GM21526 (cell line): ENCODE data around the gene RRAS.

Experiments used
- ATAC-seq: cut with Tn5 transposase; IDR thresholded peaks from one replicate; pipeline ENCODE4 v1.9.1; 2021; ENCODE audit warnings: moderate library complexity; ENCODE audit not compliant: unreplicated experiment, low FRiP score

Gene RRAS

DNA sequence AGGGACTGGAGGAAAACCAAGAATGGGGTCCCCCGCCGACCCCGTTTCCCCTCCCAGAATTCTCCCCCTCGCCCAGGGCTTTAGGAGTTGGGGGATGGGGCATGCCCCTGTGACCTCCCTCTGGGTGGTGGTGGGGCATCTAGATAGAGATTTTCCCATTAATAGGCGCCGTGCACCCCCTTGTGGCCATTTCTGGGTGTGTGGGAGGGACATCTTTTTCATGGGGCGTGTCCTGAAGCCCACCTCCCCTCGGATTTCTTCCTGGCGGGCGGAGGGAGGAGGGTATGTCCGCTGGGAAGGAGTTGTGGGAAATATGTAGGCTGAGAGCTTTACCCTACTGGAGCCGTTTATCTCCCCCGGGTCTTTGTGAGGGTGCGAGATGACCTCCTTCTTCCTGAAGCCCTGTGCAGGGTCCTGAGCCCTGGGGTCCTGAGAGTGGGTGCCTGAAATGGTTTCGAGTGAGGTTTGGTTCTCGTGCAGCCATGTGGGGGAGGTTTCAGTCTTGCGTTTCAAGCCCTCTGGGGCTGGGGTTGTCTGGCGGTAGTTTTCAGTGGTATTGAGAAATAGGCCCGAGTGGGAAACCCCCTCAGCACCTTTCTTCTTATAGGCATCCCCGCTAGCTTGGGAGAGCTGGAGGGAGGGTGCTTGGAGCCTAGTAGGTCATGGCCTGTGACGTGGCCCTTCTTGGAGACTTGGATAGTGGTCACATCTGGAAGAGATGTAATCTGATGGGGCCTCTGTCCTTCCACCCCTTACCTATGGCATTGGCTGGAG, 38.1 kb upstream of the RRAS start:
- ATAC-seq: no peak

DNA sequence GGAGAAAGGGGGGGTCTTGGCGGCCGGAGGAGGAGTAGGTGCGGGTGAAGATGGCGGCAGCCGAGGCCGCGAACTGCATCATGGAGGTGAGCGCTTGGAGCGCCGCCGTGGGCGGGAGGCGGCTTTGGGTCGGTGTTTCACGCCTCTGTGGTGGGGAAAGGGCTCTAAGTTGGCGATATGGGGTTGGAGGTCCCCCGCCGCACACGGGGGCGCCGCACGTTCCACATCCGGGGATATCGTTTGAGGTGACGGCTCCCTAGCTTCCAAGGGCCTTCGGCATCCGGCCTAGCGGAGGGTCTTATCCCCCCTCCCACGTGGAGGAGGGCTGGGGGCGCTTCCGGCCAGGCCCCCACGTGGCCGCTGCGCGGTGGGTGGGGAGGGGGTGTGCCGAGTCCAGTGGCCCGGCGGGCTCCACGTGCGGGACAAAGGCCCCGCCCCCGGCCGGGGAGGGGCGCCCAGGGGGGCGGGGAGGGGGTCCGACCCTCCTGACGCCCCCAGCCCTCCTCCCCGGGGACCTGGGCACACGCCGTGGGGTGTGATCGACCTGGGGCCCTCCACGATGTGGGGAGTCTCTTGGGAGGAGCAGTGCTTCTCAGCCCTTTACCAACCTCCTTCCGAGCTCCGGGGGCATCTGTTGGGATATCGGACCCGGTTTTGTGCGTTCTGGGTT, 37.4 kb upstream of the RRAS start, which contains the start of gene PRMT1:
PRMT1 (plus strand) TSS at position 41 of the 670 bp plus-strand sequence; CDS start at position 51, 10 bp downstream.
- peak; percentile 5 for ATAC-seq

DNA sequence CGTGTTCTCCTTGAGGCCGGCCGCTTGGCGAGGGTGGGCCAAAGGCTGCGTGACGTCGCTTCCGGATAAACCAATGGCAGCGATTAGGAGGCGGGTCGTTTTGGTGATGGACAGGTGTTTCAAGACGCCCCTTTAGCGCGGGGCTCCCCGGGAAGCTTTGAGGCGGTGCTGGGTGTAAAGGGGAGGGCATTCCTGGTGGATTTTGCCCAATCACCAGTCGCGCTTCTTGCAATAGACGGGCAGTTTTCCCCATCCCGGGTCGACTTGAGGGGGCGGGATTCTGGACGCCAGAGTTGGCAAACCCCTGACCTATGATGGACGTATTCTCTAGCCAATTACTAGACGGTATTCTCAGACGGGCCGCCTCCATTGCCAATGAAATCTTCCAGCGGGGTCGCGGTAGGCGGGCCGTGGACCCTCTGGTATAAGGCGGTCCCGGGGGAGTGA, 36.9 kb upstream of the RRAS start:
- ATAC-seq: peak; percentile 61

DNA sequence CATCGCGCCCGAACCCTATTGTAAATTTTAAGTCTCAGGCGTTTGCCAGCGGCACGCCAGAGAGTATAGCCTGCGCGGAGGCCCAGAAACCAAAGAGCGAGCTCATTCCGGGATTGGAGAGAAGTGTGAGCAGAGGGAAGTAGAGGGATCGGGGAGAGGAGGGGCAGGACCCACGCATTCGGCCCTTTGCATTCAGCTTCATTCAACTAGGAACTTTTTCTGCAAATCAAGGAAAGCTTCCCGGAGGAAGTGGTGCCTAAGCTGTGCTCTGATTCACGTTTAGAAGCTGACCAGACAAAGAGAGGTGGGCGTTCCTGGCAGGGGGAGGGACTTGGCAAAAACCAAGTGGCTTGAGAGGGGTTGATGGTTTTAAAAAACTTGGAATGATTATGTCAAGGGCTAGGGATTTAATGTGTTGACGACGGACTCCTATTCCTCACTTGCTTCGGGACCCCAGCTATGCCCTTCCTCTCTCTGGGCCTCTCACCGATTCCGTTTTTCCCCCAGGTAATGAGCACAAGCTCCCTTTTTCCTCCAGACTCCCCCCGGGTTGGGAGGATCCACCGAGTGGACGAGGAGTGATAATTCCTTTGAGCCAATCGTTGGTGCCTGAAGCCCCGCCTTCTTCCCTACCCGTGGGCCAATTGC, 36.3 kb upstream of the RRAS start:
- ATAC-seq: peak; percentile 24

DNA sequence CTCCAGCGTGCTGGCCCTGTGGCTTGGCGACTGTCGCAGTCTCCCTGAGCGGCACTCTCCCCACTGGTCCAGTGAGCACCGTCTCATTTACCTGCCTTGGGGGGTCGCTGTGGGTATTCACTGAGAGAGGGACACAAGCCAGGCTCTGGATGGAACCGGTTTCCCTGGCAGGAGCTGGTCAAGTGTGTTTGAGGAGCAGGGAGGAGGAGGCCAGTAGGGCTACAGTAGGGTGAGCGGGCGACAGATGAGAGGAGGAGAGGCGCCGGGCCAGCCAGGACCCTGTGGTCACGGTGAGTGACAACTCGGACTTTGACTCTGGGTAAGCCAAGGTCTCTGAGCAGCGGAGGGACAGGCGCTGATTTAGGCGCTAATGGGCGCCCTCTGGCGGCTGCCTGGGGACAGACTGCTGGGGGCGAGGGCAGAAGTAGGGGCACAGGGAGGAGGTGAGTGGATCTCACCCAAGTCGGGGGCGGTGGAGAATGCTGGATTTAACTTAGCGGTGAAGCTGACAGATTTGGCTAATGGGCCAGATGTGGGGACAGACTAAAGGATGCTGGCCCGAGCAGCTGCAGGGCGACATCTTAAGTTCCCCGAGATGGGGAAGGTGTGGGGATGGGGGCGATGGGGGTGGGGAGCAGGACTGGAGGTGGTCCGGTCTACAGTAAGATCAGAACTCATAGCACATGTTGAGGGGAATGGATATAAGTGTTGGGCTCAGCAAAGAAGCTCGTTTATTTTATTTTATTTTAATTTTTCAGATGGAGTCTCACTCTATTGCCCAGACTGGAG, 32.4 kb upstream of the RRAS start:
- ATAC-seq: no peak

DNA sequence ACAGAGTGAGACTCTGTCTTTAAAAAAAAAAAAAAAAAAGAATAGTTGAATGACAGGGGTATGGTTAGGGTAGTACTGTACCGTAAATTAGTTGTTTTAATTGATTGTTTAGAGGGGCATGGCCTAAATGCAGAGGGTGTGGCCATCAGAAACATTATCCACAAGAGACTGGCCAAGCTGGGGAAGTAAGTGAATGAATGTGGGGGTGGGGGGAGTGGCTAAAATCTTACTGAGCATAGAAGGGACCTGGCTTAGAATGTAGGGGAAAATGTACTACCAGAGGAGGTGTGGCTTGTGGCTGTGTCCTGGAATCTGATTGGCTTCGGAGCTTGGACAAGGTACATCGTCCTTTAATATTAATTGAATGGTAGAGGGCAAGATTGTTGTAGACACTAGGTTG, 29.6 kb upstream of the RRAS start:
- ATAC-seq: no peak

DNA sequence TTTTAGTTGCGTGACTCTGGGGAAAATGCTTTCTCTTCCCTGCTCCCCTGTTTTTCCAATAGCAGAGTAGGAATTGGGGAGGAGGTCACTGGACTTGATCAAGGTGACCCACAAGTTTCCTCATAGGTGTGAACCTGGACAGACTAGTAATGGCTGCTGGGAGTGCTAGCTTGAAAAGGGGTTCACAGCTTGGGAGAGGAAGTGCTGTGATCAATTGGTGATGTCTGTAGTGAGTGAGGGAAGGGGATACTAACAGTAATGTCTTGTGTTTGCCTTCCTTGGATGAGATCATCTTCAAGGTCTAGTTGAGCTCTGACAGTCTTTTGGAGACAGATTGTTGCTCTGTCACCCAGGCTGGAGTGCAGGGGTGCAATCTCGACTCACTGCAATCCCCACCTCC, 27.5 kb upstream of the RRAS start:
- ATAC-seq: no peak

DNA sequence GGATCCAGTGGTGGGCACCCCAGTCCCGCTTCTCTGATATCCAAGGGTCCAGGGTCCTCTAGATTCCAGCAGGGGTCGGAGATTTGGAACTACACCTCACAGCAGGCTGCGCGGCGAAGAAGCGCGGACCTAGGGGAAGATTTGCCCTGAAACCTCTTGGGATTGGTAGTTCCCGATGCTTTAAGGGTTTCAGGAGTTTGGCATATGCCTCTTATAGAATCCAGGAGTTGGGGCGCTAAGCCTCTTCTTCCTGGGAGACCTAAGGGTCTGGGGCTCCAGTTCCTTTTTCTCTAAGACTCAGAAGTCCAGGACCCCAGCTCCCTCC, 26.1 kb upstream of the RRAS start:
- ATAC-seq: no peak

DNA sequence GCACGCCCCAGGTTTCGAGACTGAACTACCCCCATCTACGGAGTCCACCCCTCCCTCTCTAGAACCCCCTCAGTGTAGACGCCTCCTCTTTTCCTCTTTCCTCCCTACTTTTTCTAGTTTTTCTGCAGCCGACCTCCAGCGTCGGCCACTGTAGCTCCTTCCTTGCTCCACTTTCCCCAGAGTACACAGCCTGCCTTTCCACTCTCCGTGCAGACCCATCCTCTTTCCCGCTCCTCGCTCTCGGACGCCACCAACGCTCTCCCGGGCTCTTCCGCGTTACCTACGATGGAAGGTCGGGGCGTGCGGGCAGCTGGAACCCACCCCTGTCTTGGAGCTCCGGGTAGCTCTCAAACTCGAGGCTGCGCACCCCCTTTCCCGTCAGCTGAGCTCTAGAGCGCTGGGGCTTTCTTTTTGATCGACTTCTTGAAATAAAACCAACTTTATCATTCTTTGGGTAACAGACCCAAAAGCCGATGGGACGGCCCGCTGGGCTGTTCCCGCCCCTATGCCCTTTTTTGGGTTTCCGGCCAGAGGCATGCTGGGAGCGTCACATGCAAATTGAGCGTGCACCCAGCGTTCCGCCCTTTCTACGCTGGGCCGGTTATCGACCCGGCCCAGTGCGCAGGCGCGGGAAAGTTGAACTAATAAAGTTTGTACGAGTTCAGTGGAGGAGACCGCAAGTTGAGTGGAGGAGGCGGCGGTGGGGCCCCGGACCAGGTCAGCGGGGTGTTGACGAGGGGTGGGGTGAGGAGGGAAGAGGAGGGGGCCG, 25.6 kb upstream of the RRAS start, which contains the start of the genes BCL2L12 and IRF3:
BCL2L12 (plus strand) TSS at position 583 of the 769 bp plus-strand sequence. CDS start 760 bp downstream, outside the sequence.
IRF3 (minus strand) TSS at position 507 of the 769 bp plus-strand sequence. CDS start 1,019 bp downstream, outside the sequence.
- ATAC-seq: peak; percentile 51

DNA sequence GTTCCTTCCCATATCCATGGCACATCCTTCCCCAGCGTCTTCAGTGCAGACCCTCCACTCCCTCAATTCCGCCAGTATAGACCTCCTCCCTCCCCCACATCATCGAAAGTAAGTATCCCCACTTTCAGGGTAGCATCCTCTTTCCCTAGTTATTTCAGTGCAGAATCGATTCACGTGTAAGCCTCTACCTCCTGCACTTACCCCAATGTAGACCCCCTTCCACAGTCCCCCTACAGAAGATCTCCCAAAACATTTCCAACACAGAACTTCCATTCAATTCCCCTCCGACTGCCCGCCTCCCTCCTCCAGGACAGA, 25.1 kb upstream of the RRAS start:
- ATAC-seq: no peak

DNA sequence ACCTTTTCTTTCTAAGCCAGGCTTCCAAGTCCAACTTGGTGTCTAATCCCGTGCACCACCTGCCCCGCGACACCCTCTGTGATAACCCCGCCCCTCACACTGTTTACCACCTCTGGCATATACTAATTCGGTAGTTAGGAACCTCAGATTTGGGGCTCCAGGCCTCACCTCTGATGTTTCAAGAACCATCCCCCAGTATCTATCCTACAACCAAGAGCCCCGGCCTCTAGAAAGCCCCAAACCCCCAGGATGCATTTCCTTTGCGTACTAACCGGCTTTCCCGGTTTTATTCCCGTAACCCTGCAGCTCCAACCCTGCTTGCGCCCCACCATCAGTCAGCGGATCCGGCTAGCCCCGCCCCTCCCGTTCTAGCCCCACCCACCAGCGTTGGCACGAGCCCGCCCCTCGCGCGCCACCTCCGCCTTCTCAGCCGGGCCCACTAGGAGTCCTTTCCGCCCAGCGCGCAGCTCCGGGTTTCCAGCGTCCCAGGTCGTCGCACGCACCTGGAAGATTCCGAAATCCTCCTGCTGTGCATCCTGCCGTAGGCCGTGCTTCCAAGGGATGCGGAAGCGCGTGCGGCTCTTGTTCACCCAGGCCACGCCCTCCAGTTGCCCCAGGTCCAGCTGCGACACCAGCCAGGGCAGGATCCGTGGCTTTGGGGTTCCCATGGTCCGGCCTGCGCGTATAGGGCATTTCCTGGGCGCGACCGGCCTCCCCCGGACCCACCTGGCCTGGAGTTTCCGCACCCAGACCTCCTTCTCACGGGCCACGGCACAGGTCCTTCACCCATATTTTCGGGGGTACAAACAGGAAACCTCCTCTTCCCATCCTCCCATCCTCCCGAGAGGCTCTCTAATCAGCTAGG, 24.5 kb upstream of the RRAS start:
- ATAC-seq: no peak

DNA sequence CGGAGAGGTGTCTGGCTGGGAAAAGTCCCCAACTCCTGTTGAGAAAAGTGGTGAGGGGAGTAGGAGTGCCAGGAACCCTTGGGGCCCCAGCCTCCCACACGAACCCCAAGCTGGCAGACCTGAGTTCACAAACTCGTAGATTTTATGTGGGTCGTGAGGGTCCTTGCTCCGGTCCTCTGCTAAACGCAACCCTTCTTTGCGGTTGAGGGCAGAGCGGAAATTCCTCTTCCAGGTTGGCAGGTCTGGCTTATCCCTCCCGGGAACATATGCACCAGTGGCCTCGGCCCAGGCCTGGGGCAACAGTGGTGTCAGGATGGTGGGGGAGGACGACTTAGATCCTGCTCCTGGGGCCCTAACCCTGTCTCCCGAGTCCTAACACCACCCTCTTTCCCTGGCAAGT, 23.3 kb upstream of the RRAS start:
- no peak for ATAC-seq

DNA sequence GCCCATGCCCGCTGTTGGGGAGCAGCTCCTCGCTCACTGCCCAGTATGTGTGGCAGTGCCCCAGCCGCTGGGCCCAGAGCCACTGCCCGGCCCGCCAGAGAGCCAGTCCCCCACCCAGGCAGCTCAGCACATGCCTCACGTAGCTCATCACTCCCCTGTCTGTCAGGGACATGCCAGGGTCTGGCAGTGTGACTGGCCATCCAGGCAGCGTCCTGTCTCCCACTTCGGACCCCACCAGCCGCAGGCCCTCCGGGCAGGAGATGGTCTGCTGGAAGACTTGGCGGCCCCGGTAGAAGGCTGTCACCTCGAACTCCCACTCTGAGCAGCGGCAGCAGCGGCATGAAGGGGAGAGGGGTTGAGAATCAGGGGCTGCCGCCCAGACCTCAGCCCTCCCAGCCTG, 22.1 kb upstream of the RRAS start:
- no peak for ATAC-seq

DNA sequence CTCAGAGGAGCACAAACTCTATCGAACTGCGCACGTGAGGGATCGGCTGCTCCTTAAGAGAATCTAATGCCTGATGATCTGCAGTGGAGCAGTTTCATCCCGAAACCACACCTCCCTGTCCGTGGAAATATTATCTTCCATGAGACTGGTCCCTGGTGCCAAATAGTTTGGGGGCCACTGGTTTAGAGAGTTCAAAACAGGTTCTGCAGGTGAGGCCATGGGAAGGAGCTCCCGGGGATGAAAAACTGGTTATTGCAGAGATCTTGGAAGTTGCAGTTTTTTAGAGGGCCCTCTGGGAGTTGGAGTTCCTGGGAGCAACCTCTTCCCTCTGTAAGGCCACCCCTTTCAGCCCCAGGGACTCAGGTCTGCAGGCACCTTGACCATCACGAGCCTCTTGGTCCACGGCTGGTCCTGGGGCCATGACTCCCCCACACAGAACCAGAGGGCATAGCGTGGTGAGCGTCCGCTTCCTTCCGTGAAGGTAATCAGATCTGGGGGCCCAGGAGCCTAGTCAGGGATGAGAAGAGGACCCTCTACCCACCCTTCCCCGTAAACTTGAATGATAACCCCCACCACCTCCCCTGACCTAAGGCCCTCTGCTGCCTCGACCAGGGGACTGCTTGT, 20.5 kb upstream of the RRAS start:
- ATAC-seq: no peak

DNA sequence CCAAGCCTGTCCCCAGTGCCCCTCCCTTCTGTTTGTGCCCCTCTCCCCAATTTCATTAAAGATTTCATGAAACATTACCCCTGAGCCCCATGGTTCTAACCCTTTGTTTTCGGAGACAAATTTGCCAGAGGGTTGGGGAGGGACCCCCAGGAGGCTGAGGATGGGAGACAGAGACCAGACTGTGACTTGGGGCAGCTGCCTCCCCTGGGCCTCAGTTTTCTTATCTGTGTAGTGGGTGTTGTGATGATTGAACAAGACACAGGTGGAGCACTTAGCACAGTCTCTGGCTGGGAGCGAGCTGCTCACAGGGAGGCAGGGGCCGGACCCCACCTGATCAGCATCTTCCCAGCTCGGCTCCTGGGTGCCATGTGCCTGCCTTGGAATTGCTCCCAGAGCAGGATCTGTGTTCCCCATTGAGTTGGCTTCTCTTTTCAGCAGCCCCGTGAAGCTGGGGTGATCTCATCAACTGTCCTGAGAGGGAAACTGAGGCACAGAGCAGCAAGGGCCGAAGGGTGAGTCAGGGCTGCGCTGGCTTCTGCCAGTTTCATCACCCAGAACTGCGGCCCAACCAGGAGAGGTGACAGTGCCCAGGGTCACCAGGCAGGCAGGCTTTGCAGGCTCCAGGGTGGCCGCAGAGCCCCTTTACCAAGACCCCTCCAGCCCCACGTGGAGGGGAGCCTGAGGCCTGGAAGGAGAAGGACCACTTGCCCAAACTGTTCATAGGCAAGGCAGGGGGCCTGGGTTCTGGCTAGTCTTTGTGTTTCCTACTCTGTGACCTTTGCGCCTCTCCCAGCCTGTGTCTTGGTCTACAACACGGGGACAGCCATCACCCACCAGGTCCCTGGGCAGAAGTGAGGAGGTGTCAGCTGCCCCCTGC, 18.9 kb upstream of the RRAS start:
- ATAC-seq: no peak

DNA sequence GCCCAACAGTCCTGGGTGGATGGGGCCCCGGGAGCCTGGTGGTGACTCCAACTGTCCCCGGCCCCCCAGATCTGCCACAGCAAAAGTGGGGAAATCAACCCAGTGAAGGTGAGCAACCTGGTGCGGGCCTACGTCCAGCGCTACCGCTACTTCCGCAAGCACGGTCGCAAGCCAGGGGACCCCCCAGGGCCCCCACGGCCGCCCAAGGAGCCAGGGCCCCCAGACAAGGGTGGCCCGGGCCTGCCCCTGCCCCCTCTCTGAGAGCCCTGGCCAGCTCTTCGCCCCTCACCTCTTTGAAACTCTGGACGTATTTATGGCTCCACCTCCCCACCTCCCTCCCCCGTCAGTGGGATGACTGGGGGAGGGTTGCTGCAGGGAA, 18.2 kb upstream of the RRAS start:
- ATAC-seq: no peak

DNA sequence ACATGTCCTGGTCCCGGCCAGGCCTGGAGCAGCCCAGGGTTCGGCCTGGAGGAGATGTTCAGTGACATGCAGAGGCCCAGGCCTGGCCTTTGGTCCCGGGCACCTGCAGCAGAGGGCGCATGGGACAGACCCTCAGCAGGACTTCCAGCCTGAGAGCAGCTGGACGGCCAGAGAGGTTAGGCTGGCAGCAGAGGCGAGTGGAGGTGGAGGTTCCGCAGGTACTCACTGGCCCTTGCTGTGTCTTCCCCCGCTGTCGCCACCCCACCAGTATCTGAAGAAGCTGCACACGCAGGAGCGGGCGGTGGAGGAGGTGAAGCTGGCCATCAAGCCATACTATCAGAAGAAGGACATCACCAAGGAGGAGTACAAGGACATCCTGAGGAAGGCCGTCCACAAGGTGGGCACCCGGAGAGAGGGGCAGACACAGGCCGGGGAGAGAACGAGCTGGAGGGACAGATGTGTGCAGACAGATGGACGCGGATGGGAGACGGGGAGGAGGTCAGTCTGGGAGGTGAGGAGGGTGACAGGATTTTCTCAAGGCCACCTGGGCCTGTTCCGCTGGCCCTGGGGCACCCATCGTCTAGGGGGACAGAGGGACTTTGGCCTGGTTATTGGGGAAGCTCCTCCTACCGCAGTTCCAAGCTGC, 17.7 kb upstream of the RRAS start:
- no peak for ATAC-seq
